SK-N-SH (cell line): ENCODE measurements around the gene PRKCH.

Source experiments
- CTCF ChIP-seq: fragments of 200-600 bp; sonication (generic); IDR thresholded peaks from 2 replicates; pipeline ENCODE4 v1.6.1; 2017; ENCODE audit warnings: antibody characterized with exemption, mild to moderate bottlenecking, moderate library complexity
- ELF1 ChIP-seq: IDR thresholded peaks from 2 replicates; pipeline ENCODE4 v1.4.0; 2012
- NRF1 ChIP-seq: IDR thresholded peaks from 2 replicates; pipeline ENCODE4 v1.6.1; 2012; ENCODE audit warnings: low read depth, mild to moderate bottlenecking, low read length
- POLR2AphosphoS5 ChIP-seq: IDR thresholded peaks from 2 replicates; pipeline ENCODE4 v1.6.1; 2012; ENCODE audit warnings: low read depth, low read length
- RCOR1 ChIP-seq: fragments of 150-350 bp; IDR thresholded peaks from 2 replicates; pipeline ENCODE4 v1.6.1; 2017; ENCODE audit warnings: antibody characterized with exemption, low read length
- REST ChIP-seq: IDR thresholded peaks from 2 replicates; pipeline ENCODE4 v1.6.1; 2012; ENCODE audit warnings: mild to moderate bottlenecking, low read depth, low read length, moderate library complexity
- SMC3 ChIP-seq: IDR thresholded peaks from 2 replicates; pipeline ENCODE4 v1.6.1; 2012; ENCODE audit warnings: low read depth, low read length, improper control_type of control experiment
- TCF12 ChIP-seq: IDR thresholded peaks from 2 replicates; pipeline ENCODE4 v1.4.0; 2012

GRCh38 chr14:61304688-61305087, 16.7 kb upstream of the PRKCH start:
- TF ChIP-seq SMC3 = no peak
- TF ChIP-seq NRF1 = no peak
- no peak for TF ChIP-seq CTCF
- TF ChIP-seq REST = no peak
- no peak for TF ChIP-seq TCF12
- no peak for TF ChIP-seq RCOR1
- no peak for TF ChIP-seq POLR2AphosphoS5
- no peak for TF ChIP-seq ELF1
